Activated T-helper 17 cell treated with anti-CD3 and anti-CD28 coated beads, Interleukin-2, amount 50 U/mL, for 72 hours (primary cell): ENCODE data around the gene COL20A1. TPM values are rescaled to one million over a fixed set of nuclear protein-coding genes. Genes with fewer than 3 reads are reported as not detected.

Source experiments
- ATAC-seq: fragments of 150-1000 bp; cut with Tn5 transposase; replicated peaks from 2 replicates; pipeline ENCODE4 v1.10.0; 2021; ENCODE audit warnings: mild to moderate bottlenecking, moderate library complexity
- H3K27ac Mint-ChIP-seq: one replicate; pipeline ENCODE4 v1.8.0; 2022; ENCODE audit warnings: mixed read lengths
- H3K27me3 Mint-ChIP-seq: one replicate; pipeline ENCODE4 v1.8.0; 2022; ENCODE audit warnings: mixed read lengths
- H3K36me3 Mint-ChIP-seq: one replicate; pipeline ENCODE4 v1.8.0; 2022; ENCODE audit warnings: low read depth, mild to moderate bottlenecking, mixed read lengths
- H3K4me1 Mint-ChIP-seq: one replicate; pipeline ENCODE4 v1.8.0; 2022; ENCODE audit warnings: mixed read lengths
- H3K4me3 Mint-ChIP-seq: one replicate; pipeline ENCODE4 v1.8.0; 2022; ENCODE audit warnings: mild to moderate bottlenecking, mixed read lengths
- H3K9me3 Mint-ChIP-seq: one replicate; pipeline ENCODE4 v1.8.0; 2022; ENCODE audit warnings: mixed read lengths
- total RNA-seq, 2 donors: library from RNA; stranded (reverse); gene quantifications; one replicate each; pipeline ENCODE4 v1.2.3, GENCODE V29; 2022

Gene COL20A1
- total RNA-seq, 2 donors from 2014 or later = 0.16 to 0.17 TPM

DNA sequence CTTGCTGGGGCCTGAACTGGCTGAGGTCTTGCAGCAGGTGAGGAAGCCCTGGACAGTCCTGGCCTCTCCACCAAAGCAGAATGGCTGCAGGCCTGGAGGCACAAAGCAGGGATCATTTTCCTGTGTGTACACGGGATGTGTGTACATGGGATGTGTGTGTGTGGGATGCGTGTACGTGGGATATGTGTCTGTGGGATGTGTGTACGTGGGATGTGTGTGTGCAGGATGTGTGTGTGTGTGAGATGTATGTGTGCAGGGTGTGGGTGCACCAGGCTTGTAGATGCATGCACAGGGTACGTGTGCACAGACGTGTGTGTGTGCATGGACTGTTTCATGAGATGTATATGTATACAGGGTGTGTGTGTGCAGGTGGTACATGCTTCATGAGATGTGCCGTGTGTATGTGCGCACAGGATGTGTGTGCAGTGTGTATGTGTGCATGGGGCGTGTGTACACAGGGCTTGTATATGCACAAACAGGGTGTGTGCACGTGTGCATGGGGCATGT, 76.1 kb downstream of the COL20A1 start:
- no peaks in the 10 kb centered on the region for H3K36me3 Mint-ChIP-seq
- H3K27ac Mint-ChIP-seq = no peak overlapping the region
- peaks cover 18% of the 10 kb centered on the region for H3K27me3 Mint-ChIP-seq
- no peak overlapping the region for H3K4me3 Mint-ChIP-seq
- H3K9me3 Mint-ChIP-seq = no peaks in the 10 kb centered on the region
- no peaks in the 10 kb centered on the region for H3K4me1 Mint-ChIP-seq
- no peak for ATAC-seq

DNA sequence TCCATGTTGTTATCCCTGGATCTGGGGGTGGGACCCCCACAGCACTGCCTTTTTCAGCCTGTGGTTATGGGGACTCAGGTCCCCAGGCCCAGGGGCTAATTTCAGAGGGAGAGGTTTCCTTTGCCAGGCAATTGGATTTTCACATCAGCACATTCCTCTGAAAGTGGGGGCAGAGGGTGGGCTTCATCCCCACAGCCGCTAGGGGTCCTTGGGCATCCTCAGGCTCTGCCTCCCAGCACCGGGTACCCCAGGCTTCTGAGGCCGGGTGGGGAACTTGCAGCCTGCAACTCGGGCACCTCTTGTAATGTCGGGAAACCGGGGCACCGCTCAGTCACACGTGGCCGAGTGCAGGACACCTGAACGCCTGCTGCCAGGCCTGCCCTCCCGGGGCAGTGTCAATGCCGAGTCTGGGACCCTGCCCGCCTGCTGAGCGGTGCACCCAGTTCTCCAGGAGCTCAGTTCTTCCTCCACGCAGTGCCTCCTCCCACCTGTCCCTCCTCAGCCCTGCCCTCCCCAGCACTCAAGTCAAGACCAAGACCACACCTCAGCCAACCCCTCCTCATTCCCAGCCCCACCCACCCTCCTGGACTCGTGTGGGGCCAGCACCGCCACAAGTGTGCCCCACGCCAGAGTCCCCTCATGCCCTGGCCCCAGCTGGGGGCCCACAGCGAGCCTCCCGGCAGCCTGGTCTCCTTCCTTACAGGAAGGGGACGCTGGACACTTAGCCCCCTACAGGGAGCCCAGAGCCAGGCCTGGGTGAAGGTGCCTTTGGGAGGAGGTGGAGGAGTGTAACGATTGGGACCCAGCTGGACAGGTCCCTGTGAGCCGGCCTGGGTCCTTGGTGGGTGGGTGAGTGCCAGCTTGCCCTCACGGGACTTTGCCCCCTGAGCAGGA, 77.0 kb downstream of the COL20A1 start:
- no peaks in the 10 kb centered on the region for H3K4me1 Mint-ChIP-seq
- H3K27me3 Mint-ChIP-seq = peaks cover 18% of the 10 kb centered on the region
- no peaks in the 10 kb centered on the region for H3K9me3 Mint-ChIP-seq
- no peak overlapping the region for H3K4me3 Mint-ChIP-seq
- H3K36me3 Mint-ChIP-seq = no peaks in the 10 kb centered on the region
- no peak overlapping the region for H3K27ac Mint-ChIP-seq
- ATAC-seq = no peak

DNA sequence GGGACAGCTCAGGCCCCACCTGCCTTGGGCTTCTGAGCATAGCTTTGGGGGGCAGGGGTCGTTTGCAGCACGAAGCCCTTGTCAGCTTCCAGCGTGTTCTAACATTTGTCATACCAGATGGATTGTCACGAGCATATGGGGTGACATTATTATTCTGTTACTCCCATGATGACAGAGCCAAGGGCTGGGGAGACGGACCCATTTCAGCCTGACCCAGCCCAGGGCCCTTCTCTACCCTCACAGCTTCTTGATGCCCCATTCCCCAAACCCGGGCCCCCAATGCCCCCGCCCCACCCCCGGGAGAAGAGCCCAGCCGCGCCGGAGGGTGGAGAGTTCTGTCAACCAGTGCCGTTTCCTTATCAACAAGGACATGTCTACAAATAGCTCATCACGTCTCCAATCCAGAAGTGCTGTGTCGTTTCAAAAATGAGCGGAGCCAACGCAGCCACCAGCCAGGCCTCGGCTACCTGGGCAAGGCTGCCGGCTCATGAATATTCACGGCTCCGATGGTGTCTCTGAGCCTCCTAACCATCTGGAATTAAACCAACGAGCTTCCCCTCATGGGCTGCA, 77.7 kb downstream of the COL20A1 start:
- Mint-ChIP-seq H3K9me3 (no peaks in the 10 kb centered on the region), H3K27ac (no peak overlapping the region)
- ATAC-seq = no peak

DNA sequence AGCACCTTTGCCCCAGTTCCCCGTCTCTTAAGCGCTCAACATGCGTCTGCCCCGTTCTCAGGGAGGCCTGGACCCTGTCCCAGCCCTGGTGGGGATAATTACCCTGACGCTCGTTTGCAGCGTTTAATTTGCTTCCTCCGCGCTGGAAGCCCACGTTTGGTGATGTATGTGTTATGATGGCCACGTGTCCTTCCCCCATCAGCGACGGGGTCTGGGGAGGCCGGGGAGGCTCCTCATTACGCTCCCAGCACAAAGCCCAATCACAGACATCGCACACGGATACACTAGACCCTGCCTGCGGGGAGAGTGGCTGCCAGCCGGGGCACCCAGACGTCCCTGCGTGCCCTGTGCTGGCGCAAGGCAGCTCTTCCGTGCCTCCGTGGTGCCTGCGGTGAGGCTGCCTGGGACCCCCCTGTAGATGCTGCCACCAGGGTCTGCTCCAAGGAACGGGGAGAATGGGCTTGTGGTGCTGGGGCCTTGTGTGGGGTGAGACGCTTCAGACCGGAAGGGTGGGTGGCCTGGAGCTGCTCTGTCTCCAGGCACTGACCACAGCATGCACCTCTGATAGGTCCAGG, 78.4 kb downstream of the COL20A1 start:
- ATAC-seq = no peak
- Mint-ChIP-seq H3K4me1 (no peaks in the 10 kb centered on the region), H3K36me3 (no peaks in the 10 kb centered on the region), H3K4me3 (no peak overlapping the region), H3K27me3 (peaks cover 15% of the 10 kb centered on the region), H3K9me3 (no peaks in the 10 kb centered on the region), H3K27ac (no peak overlapping the region)

More for the DNA sequence above, 77.7 kb downstream of the COL20A1 start:
- Mint-ChIP-seq H3K36me3 (no peaks in the 10 kb centered on the region), H3K4me1 (no peaks in the 10 kb centered on the region), H3K4me3 (no peak overlapping the region), H3K27me3 (peaks cover 14% of the 10 kb centered on the region)

DNA sequence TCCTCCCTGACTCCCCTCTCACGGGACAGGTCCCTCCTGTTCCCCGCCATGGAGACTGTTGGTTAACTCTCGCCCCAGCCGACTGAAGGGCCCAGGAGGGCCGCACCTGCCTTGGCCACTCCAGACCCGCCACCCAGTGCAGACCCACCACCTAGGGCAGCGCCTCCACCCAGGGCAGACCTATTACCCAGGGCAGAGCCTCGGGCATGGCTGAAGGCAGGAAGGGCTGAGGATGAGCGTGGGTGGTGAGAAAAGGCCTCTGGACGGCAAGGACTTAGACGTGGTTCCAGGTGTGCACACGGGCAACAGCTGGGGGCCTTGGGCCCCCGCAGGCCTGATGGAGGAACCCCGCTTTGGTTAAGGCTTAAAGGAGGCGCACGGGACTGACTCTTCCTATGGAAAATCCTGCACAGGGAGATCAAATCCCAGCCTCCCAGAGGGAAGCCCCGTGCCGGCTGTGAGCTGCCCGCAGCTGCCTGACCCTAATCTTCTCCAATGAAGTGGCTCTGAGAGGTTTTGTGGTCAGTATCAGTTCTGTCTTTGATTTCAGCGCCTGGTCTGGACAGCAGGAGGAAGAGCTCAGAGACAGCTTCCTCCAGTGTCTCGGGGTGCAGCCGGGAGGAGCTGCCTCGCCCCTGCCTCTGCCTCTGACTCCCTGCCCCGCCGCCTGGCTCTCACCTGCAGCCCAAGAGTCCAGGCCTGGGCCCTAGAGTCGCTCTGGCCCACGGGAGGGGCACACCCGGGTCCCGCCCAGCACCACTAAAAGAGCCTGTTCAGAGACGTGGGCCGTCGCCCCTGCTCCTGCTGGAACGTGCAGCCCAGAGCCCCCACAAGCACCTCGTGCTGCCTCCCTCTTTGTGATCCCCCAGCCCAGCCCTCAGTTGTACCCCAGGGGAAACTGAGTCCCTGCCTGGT, 80.2 kb downstream of the COL20A1 start:
- no peak for ATAC-seq
- no peaks in the 10 kb centered on the region for H3K9me3 Mint-ChIP-seq

DNA sequence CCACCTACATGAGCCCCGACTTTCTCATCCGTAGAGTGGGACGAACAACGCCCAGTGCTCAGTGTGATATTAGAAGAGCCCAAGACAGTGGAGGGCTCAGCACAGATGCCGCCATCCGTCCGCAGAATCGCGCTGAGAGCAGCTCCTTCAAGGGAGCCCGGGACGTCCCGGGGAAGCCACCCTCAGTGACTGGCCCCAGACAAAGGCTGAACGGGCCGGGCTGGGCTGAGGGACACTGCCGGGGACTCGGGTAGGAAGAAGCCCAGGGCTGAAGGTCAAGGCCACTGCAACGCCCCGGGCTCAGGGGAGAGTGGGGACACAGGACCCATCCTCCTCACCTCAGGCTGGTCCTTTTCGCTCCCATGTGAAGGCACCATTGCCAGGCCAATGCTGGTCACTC, 81.0 kb downstream of the COL20A1 start:
- no peak for ATAC-seq
- Mint-ChIP-seq H3K4me1 (no peaks in the 10 kb centered on the region), H3K4me3 (no peak overlapping the region), H3K9me3 (no peaks in the 10 kb centered on the region), H3K36me3 (no peaks in the 10 kb centered on the region), H3K27me3 (peaks cover 19% of the 10 kb centered on the region), H3K27ac (no peak overlapping the region)

More for the DNA sequence above, 80.2 kb downstream of the COL20A1 start:
- peaks cover 15% of the 10 kb centered on the region for H3K27me3 Mint-ChIP-seq
- H3K4me3 Mint-ChIP-seq = no peak overlapping the region
- no peaks in the 10 kb centered on the region for H3K4me1 Mint-ChIP-seq
- no peak overlapping the region for H3K27ac Mint-ChIP-seq
- no peaks in the 10 kb centered on the region for H3K36me3 Mint-ChIP-seq

DNA sequence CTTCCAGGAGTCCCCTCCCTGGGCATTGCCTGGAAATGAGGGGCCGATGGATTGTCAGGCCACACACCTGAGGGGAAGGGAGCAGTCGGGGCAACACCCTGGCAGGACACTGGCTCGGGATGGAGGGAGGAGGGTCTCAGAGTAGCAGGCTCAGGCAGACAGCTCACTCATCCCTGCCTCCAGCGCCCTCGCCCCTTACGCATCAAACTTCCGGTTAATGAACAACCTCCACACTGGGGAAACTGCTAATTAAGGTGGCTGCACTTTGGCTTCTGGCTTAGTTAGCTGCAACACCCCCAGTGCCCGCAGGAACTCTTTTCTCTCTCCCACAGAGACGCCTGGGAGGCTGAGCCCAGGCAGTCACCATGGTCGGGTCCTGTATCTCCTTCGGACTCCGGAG, 81.5 kb downstream of the COL20A1 start:
- H3K4me3 Mint-ChIP-seq = no peak overlapping the region
- H3K27ac Mint-ChIP-seq = no peak overlapping the region
- no peaks in the 10 kb centered on the region for H3K9me3 Mint-ChIP-seq
- H3K36me3 Mint-ChIP-seq = no peaks in the 10 kb centered on the region
- H3K4me1 Mint-ChIP-seq = no peaks in the 10 kb centered on the region
- H3K27me3 Mint-ChIP-seq = peaks cover 19% of the 10 kb centered on the region
- ATAC-seq = no peak

DNA sequence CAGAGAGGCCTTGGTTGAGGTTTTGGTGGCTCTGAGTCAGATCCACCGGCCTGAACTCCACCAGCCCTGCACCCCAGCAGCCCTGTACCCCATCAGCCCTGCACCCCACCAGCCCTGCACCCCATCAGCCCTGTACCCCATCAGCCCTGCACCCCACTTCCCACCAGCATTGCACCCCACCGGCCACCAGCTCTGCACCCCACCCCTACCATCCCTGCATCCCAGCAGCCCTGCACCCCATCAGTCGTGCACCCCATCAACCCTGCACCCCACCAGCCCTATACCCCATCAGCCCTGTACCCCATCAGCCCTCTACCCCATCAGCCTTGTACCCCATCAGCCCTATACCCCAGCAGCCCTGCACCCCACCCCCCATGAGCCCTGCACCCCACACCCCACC, 82.5 kb downstream of the COL20A1 start:
- Mint-ChIP-seq H3K27me3 (peaks cover 19% of the 10 kb centered on the region), H3K27ac (no peak overlapping the region)

DNA sequence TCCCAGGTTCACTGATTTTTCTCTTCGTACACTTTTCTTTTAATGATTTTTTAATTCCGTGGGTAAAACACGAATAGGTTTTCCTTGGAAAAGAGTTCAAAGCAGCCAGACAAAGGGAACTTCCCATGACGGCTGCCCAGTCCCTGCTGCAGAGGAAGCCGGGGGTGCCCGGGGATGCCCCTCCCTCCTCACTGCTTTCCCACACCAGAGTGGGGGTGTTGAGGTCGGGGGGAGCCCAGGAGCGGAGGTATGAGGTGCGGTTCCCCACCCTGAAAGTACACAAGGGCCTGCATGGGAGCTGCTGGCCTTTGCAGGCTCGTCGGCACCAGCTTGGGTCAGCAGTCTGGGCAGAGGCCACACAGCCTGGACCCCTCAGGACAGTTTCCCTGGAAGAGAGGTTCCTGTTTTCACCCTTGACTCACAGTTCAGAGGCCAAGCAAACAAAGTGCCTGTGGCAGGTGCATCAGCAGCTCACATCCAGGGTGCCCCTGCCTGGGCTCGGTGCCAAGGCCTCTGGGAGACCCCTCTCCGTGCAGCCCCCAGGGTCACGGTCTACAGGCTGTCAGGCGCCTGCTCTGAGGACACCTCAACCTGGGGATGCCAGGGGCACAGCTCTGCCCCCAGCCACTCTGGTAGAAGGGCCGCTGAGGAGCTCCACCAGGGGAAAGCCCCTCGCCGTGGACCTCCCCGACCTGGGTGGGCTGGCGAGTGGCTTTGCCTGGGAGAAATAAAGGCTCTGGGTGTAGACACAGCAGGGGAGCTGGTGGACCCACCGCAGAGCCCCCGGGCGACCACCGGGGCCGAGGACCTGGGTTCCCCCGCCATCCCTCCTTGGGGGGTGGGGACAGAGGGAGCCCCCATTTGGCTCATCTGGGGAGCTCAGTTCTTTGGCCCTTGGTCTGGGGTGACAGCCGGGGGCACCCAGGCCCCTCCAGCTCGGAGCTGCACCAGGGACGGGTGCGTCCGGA, 83.6 kb downstream of the COL20A1 start:
- Mint-ChIP-seq H3K27ac (no peak overlapping the region), H3K4me1 (no peaks in the 10 kb centered on the region), H3K9me3 (no peaks in the 10 kb centered on the region), H3K27me3 (peaks cover 14% of the 10 kb centered on the region), H3K36me3 (no peaks in the 10 kb centered on the region), H3K4me3 (no peak overlapping the region)
- no peak for ATAC-seq

More for the DNA sequence above, 82.5 kb downstream of the COL20A1 start:
- H3K4me3 Mint-ChIP-seq = no peak overlapping the region
- H3K9me3 Mint-ChIP-seq = no peaks in the 10 kb centered on the region
- H3K4me1 Mint-ChIP-seq = no peaks in the 10 kb centered on the region
- H3K36me3 Mint-ChIP-seq = no peaks in the 10 kb centered on the region
- ATAC-seq = no peak

DNA sequence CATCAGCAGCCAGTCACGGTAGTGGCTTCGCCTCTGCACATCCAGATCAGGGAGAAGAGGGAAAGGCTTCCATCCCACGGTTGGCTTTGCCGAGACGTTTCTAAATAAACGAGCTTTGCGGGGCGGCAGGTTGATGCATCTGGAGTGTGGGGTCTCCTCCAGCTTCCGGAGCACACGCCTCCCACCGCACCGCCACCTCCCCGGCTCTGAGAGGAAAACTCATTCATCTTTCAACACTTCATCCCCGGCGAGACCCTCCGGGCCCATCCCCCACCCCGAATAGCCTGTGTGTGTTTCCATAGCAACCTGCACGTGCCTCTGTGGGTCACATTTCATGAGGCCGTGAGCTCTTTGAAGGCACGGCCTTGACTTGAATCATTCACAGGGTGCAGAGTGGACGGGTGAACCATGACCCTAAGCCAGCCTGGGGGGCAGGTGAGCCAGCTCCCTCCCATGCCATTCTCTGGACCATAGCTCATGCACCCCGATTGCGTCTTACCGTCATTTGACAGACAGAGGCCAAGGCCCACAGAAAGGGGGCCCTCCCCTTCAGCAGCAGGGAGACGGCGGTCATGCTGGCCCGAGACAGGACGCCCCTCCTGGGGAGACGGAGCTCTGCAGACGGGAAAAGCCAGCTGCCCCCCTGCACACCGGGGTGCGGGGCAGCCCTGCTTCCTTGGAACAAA, 84.4 kb downstream of the COL20A1 start:
- peaks cover 14% of the 10 kb centered on the region for H3K27me3 Mint-ChIP-seq
- H3K4me1 Mint-ChIP-seq = no peaks in the 10 kb centered on the region

DNA sequence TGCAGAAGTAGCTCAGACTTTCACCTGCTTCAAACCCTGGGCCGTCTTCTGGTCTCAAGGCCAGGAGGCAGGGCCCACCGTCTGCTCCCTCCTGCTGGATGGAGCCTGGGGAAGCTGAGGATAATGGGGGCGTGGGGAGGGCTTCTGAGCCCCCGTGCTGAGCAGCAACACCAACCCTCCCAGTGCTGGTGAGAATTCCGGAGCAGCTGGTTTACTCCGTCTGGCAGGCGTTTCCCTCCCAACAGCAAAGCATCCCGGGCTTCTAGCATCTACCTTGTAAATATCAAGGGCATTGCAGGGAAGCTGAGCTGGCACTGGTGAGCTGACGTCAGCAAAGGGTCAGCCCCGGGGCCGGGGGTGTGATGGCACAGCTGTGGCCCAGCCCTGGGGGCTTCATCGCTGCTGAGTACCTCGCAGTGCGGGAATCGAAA, 85.0 kb downstream of the COL20A1 start:
- no peaks in the 10 kb centered on the region for H3K9me3 Mint-ChIP-seq
- ATAC-seq = no peak
- H3K27me3 Mint-ChIP-seq = peaks cover 9% of the 10 kb centered on the region
- H3K27ac Mint-ChIP-seq = no peak overlapping the region
- no peaks in the 10 kb centered on the region for H3K36me3 Mint-ChIP-seq
- H3K4me3 Mint-ChIP-seq = no peak overlapping the region
- no peaks in the 10 kb centered on the region for H3K4me1 Mint-ChIP-seq

More for the DNA sequence above, 84.4 kb downstream of the COL20A1 start:
- H3K4me3 Mint-ChIP-seq = no peak overlapping the region
- H3K27ac Mint-ChIP-seq = no peak overlapping the region
- no peaks in the 10 kb centered on the region for H3K36me3 Mint-ChIP-seq
- no peak for ATAC-seq
- H3K9me3 Mint-ChIP-seq = no peaks in the 10 kb centered on the region

DNA sequence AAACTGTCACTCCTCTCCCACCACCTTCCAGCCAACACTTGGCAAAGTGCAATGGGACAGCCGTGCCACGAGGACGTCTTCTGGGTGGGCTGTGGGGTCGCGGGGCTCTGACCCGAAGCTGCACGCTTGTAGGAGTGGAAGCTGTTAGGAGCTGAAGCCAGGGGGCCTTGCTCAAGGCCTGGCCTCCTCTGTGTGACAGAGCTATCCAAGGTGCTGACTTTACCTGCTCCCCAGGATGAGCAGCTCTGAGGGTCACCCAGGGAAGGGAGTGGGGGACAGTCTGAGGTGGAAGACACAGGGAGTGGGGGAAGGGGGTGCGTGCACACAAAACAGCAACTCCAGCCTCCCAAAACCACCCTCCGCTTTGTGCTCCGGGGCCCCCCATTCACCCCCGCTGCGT, 85.6 kb downstream of the COL20A1 start:
- Mint-ChIP-seq H3K4me1 (no peaks in the 10 kb centered on the region), H3K9me3 (no peaks in the 10 kb centered on the region), H3K27me3 (peaks cover 9% of the 10 kb centered on the region), H3K27ac (no peak overlapping the region), H3K4me3 (no peak overlapping the region), H3K36me3 (no peaks in the 10 kb centered on the region)
- ATAC-seq = no peak

DNA sequence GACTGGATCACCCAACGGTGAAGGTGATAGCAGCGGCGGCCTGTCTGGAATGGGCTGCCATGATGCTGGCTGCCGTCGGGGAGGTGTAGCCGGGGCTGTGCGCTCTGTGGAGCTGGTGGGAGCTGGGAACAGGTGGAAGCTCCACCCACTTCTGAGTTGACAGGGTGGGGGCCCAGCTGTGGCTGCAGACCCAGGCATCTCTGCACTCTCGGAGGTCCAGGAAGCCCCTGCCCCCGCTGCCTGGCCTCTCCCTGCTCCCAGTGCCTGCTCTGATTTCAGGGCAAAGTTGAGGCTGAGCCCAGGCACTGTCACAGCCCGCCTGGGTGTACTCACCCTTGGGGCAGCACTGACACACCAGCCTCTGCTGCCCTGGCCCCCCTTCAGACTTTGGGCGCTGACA, 86.3 kb downstream of the COL20A1 start:
- H3K27me3 Mint-ChIP-seq = peaks cover 9% of the 10 kb centered on the region
- no peaks in the 10 kb centered on the region for H3K4me1 Mint-ChIP-seq
- H3K36me3 Mint-ChIP-seq = no peaks in the 10 kb centered on the region
- no peak for ATAC-seq
- H3K9me3 Mint-ChIP-seq = no peaks in the 10 kb centered on the region
- H3K4me3 Mint-ChIP-seq = no peak overlapping the region
- H3K27ac Mint-ChIP-seq = no peak overlapping the region
